Inflammatory macrophage treated with lipopolysaccharide for 1 hour (primary cell): Measurements from ENCODE around the gene CHST15.

Experiments used
- DNase-seq, 2 donors: peaks; one replicate each; pipeline ENCODE4 v3.0.0-alpha.2; 2020 to 2022

CHST15 gene

GRCh38 chr10:124063750-124064603, 29.4 kb downstream of the CHST15 start:
- DNase-seq = peak; percentile 38 to 51

DNA sequence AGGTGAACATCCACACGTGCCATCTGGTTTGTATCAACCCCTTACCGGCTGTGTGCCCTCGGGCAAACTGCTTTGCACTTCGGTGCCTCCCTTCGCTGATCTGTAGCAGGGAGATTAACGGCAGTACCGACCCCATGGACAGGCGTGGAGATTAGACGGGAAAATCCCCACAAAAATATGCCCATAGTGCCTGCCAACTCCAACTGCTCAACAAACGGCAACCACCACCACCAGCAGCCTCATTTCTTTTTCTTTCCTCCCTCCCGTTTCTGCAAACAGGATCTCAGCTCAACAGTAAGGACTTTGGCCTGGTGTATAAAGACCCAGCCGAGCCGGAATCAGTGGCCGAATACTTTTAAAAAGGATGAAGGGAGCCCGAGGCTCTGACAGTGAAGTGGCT, 31.0 kb downstream of the CHST15 start:
- no peak for DNase-seq

- no peak for DNase-seq
These were observed 32.4 kb downstream of the CHST15 start for GRCh38 chr10:124061030-124061429.

GRCh38 chr10:124060148-124060720, 33.2 kb downstream of the CHST15 start:
- no peak for DNase-seq

GRCh38 chr10:124059551-124059950, 33.8 kb downstream of the CHST15 start:
- DNase-seq = no peak

- no peak for DNase-seq
These were observed 34.9 kb downstream of the CHST15 start for GRCh38 chr10:124058346-124059003.

- DNase-seq = no peak
These were observed 35.8 kb downstream of the CHST15 start for GRCh38 chr10:124057601-124058000.

DNA sequence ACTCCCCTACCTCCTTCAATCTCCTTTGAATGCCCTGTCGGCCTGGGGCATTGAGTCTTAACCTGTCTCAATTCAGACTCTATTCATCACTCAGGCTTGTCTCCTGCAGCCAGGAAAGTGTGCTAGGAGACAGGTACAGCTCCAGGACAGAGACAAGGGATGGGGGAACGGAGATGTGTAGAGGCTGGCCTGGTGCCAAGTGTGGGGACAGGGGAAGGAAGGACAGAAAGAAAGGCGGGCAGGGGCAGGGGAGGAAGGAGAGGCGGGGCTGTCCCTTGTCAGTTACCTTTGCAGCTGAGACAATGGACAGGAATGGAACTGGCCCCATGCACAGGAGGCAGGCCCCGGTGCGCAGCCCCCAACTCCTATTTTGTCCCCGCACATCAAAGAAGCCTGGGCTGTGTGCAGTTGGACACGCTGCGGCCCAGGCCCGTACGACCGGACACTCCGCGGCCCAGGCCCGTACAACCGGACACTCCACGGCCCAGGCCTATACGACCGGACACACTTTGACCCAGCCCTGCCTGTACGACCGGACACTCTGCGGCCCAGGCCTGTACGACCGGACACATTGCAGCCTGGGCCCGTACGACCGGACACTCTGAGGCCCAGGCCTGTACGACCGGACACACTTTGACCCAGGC, 36.9 kb downstream of the CHST15 start:
- no peak for DNase-seq

GRCh38 chr10:124053971-124054370, 39.4 kb downstream of the CHST15 start:
- DNase-seq = no peak

DNA sequence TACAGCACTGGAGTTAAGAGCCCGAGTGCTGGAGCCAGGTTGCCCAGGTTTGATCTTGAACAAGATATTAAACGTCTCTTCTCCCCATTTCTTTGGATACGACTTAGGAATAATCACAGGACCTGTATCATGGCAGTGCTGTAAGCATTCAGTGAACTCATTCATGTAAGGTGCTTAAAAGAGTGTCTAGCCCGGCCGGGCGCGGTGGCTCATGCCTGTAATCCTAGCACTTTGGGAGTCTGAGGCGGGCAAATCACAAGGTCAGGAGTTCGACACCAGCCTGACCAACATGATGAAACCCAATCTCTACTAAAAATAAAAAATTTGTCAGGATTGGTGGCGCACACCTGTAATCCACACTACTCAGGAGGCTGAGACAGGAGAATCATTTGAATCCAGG, 40.8 kb downstream of the CHST15 start:
- no peak for DNase-seq

DNA sequence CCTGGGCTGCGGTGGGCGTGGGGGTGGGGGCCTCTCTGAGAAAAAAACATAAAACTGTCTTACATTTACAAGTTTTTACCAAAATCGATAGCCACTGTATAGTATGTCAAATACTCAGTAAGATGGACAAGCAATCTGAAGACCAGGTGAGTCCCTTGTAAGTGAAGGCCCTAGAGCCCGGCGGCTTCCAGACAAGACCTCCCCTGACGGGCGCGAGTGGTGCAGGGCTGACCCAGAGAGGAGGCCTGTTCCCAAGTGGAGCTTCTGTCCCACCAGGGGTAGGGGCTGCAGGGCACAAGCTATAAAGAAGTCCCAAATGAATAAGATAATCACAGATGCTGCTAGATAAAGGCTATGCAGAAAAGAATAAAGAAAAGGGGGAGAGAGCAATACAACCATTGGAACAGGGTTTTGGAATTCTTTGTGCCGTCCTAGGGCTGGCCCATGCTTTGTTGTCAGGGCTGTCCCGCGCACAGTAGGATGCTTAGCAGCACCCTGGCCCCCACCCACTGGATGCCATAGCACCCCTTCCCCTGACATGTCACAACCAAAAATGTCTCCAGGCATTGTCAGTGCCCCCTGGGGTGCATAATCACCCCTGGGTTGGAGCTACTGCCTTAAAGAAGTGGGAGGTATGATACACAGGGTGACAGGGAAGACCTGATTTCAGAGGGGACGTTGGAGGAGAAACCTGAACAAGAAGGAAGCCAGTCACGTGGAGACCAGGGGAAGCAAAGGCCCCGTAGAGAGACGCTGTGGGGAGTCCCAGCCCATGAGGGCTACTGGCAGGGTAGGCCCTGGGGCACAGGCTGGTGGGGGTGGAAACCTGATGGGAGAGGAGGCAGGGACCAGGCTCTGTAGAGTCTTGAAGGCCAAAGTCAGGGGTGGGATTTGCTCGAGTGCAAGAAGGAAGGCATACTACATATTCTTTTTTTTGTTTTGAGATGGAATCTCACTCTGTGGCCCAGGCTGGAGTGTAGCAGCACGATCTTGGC, 43.1 kb downstream of the CHST15 start:
- DNase-seq = no peak

GRCh38 chr10:124049484-124049883, 43.9 kb downstream of the CHST15 start:
- DNase-seq = no peak

GRCh38 chr10:124048371-124049290, 44.8 kb downstream of the CHST15 start:
- no peak for DNase-seq

- peak; percentile 43 to 71 for DNase-seq
These were observed 45.8 kb downstream of the CHST15 start for GRCh38 chr10:124047427-124048152.

DNA sequence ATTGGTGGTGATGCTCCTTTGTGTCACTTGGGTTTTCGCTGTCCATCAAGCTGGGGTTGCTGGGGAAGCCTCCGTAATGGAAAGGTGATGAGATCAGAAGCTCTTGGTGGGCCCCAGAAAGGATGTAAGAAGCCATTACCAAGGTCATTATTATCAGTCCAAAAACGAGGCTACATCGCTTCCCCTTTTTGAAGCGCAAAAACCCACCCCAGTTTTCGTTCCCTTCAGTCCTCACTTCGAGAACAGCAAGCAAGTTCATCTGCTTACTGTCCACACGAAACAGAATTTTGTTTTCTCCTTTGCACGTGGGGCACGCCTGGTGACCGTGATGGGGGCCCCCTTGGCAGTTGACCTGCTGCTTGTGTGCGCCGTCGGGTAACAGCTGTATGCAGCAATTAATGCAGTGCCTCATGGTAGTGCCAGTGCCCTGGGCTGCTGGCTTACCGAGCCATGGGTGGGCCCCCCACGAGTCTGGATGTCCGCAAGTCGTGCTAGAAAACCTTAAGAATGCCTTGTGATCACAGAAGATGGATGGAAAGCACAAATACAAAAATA, 47.5 kb downstream of the CHST15 start:
- no peak for DNase-seq

DNA sequence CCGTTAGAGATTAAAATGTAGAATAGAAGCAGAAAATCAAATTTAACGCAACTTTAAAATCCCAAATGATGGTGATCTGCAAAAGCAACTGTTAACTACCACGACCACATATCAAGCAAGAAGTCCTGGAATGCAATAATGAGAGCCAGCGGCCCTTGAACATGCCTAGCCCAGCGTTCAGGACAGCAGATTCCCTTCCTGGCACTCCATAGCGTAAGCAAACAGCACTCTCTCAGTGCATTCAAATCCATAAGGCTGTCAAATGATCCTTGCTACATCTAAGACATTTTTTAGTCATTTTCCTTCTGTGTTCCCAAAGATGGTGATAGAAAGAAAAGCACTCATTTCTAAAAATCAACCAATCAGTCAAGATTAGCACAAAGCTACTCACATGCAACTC, 48.1 kb downstream of the CHST15 start:
- DNase-seq = no peak

- DNase-seq = no peak
These were observed 49.1 kb downstream of the CHST15 start for GRCh38 chr10:124044143-124044862.

DNA sequence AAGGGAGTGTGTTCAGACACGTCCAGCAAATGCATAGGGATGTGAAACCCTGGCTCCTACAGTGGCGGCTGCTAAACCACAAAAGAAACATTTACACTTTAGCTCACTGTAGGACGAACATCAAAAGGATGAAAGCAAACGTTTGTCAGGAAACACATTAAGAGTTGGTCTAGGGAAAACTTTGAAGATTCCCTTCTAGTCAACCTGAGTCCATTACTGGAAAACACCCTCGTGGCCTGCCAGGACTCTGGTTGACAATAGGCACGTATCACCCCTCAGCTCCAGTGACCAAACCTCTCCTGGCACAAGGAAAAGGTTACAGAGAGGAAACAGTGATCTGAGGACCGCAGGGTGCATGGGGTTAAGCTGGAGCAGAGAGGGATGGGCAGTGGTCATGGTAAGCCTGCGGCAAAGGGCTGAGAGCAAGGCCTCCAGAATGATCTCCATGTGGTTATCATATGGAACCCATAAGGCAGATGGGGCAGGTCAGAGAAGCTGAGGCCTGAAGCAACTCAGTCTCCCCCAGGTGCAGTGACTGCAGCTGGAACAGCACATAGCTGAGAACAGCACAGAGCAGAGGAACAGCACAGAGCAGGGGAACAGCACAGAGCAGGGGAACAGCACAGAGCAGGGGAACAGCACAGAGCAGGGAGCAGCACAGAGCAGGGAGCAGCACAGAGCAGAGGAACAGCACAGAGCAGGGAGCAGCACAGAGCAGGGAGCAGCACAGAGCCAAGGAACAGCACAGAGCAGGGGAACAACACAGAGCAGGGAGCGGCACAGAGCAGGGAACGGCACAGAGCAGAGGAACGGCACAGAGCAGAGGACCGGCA, 49.9 kb downstream of the CHST15 start:
- DNase-seq = peak; percentile 66 to 68
